ENCODE results near the gene STIL.

STIL gene

GRCh38 chr1:47213230-47213963 is 100.5 kb downstream of the STIL start:
- Histone ChIP-seq H3K4me3 (ENCODE audit: low read depth in 1 of 5, low read length in 5 of 5) (no peak overlapping the region), H3K27ac (ENCODE audit: low read depth, low read length) (no peak overlapping the region), H3K4me1 (ENCODE audit: control insufficient read depth in 5 of 5, insufficient read depth in 5 of 5, low read length in 5 of 5) (peaks cover 5 to 62% (median 13%) of the 10 kb centered on the region in 5 donors), H3K9ac (ENCODE audit: low read length in 5 of 5) (no peak overlapping the region), H3K9me3 (ENCODE audit: control insufficient read depth in 5 of 5, low read length in 5 of 5) (no peaks in the 10 kb centered on the region), H3K36me3 (ENCODE audit: control insufficient read depth in 5 of 5, insufficient read depth in 5 of 5, low read length in 5 of 5) (no peaks in the 10 kb centered on the region), H3K27me3 (ENCODE audit: control insufficient read depth in 5 of 5, insufficient read depth in 4 of 5, low read length in 5 of 5) (peaks cover 0 to 11% (median 4%) of the 10 kb centered on the region in 5 donors)

- peaks cover 0 to 17% (median 4%) of the 10 kb centered on the region in 5 donors for H3K27me3 ChIP-seq (ENCODE audit: control insufficient read depth in 5 of 5, insufficient read depth in 4 of 5, low read length in 5 of 5)
- H3K36me3 ChIP-seq (ENCODE audit: control insufficient read depth in 5 of 5, insufficient read depth in 5 of 5, low read length in 5 of 5) = no peaks in the 10 kb centered on the region
- H3K4me3 ChIP-seq (ENCODE audit: low read depth in 1 of 5, low read length in 5 of 5) = no peak overlapping the region
- H3K4me1 ChIP-seq (ENCODE audit: control insufficient read depth in 5 of 5, insufficient read depth in 5 of 5, low read length in 5 of 5) = peaks cover 5 to 62% (median 13%) of the 10 kb centered on the region in 5 donors
- H3K27ac ChIP-seq (ENCODE audit: low read depth, low read length) = peak overlapping the region; percentile 37
- no peak overlapping the region for H3K9ac ChIP-seq (ENCODE audit: low read length in 5 of 5)
- no peaks in the 10 kb centered on the region for H3K9me3 ChIP-seq (ENCODE audit: control insufficient read depth in 5 of 5, low read length in 5 of 5)
Measured at GRCh38 chr1:47212636-47213229, 101.2 kb downstream of the STIL start.

- H3K9ac ChIP-seq (ENCODE audit: low read length in 5 of 5) = no peak overlapping the region
- H3K4me1 ChIP-seq (ENCODE audit: control insufficient read depth in 5 of 5, insufficient read depth in 5 of 5, low read length in 5 of 5) = peaks cover 5 to 56% (median 13%) of the 10 kb centered on the region in 5 donors
- H3K27me3 ChIP-seq (ENCODE audit: control insufficient read depth in 5 of 5, insufficient read depth in 4 of 5, low read length in 5 of 5) = peaks cover 0 to 18% (median 4%) of the 10 kb centered on the region in 5 donors
- H3K4me3 ChIP-seq (ENCODE audit: low read depth in 1 of 5, low read length in 5 of 5) = peak overlapping the region in 3 of 5 donors; percentile 6 to 26 (median 13)
- H3K9me3 ChIP-seq (ENCODE audit: control insufficient read depth in 5 of 5, low read length in 5 of 5) = no peaks in the 10 kb centered on the region
- no peaks in the 10 kb centered on the region for H3K36me3 ChIP-seq (ENCODE audit: control insufficient read depth in 5 of 5, insufficient read depth in 5 of 5, low read length in 5 of 5)
- H3K27ac ChIP-seq (ENCODE audit: low read depth, low read length) = peak overlapping the region; percentile 37
Measured at GRCh38 chr1:47211796-47212269, 102.1 kb downstream of the STIL start.

- Histone ChIP-seq H3K27ac (ENCODE audit: low read depth, low read length) (no peak overlapping the region), H3K27me3 (ENCODE audit: control insufficient read depth in 5 of 5, insufficient read depth in 4 of 5, low read length in 5 of 5) (peaks cover 0 to 18% (median 4%) of the 10 kb centered on the region in 5 donors), H3K9ac (ENCODE audit: low read length in 5 of 5) (no peak overlapping the region), H3K9me3 (ENCODE audit: control insufficient read depth in 5 of 5, low read length in 5 of 5) (no peaks in the 10 kb centered on the region), H3K4me1 (ENCODE audit: control insufficient read depth in 5 of 5, insufficient read depth in 5 of 5, low read length in 5 of 5) (peaks cover 5 to 46% (median 13%) of the 10 kb centered on the region in 5 donors), H3K36me3 (ENCODE audit: control insufficient read depth in 5 of 5, insufficient read depth in 5 of 5, low read length in 5 of 5) (no peaks in the 10 kb centered on the region), H3K4me3 (ENCODE audit: low read depth in 1 of 5, low read length in 5 of 5) (no peak overlapping the region)
Measured at GRCh38 chr1:47210666-47211065, 103.3 kb downstream of the STIL start.

GRCh38 chr1:47209725-47210325 is 104.1 kb downstream of the STIL start:
- H3K9ac ChIP-seq (ENCODE audit: low read length in 5 of 5) = no peak overlapping the region
- H3K4me3 ChIP-seq (ENCODE audit: low read depth in 1 of 5, low read length in 5 of 5) = no peak overlapping the region
- H3K9me3 ChIP-seq (ENCODE audit: control insufficient read depth in 5 of 5, low read length in 5 of 5) = no peaks in the 10 kb centered on the region
- peaks cover 0 to 18% (median 4%) of the 10 kb centered on the region in 5 donors for H3K27me3 ChIP-seq (ENCODE audit: control insufficient read depth in 5 of 5, insufficient read depth in 4 of 5, low read length in 5 of 5)
- no peaks in the 10 kb centered on the region for H3K36me3 ChIP-seq (ENCODE audit: control insufficient read depth in 5 of 5, insufficient read depth in 5 of 5, low read length in 5 of 5)
- H3K4me1 ChIP-seq (ENCODE audit: control insufficient read depth in 5 of 5, insufficient read depth in 5 of 5, low read length in 5 of 5) = peaks cover 5 to 46% (median 13%) of the 10 kb centered on the region in 5 donors
- no peak overlapping the region for H3K27ac ChIP-seq (ENCODE audit: low read depth, low read length)

- Histone ChIP-seq H3K4me1 (ENCODE audit: control insufficient read depth in 5 of 5, insufficient read depth in 5 of 5, low read length in 5 of 5) (peaks cover 5 to 41% (median 13%) of the 10 kb centered on the region in 5 donors), H3K4me3 (ENCODE audit: low read depth in 1 of 5, low read length in 5 of 5) (no peak overlapping the region), H3K9ac (ENCODE audit: low read length in 5 of 5) (no peak overlapping the region), H3K27ac (ENCODE audit: low read depth, low read length) (no peak overlapping the region), H3K27me3 (ENCODE audit: control insufficient read depth in 5 of 5, insufficient read depth in 4 of 5, low read length in 5 of 5) (peaks cover 0 to 18% (median 4%) of the 10 kb centered on the region in 5 donors), H3K9me3 (ENCODE audit: control insufficient read depth in 5 of 5, low read length in 5 of 5) (no peaks in the 10 kb centered on the region), H3K36me3 (ENCODE audit: control insufficient read depth in 5 of 5, insufficient read depth in 5 of 5, low read length in 5 of 5) (no peaks in the 10 kb centered on the region)
Measured at GRCh38 chr1:47209091-47209490, 104.9 kb downstream of the STIL start.

- Histone ChIP-seq H3K9me3 (ENCODE audit: control insufficient read depth in 5 of 5, low read length in 5 of 5) (no peaks in the 10 kb centered on the region), H3K36me3 (ENCODE audit: control insufficient read depth in 5 of 5, insufficient read depth in 5 of 5, low read length in 5 of 5) (no peaks in the 10 kb centered on the region), H3K4me3 (ENCODE audit: low read depth in 1 of 5, low read length in 5 of 5) (no peak overlapping the region), H3K27ac (ENCODE audit: low read depth, low read length) (no peak overlapping the region), H3K4me1 (ENCODE audit: control insufficient read depth in 5 of 5, insufficient read depth in 5 of 5, low read length in 5 of 5) (peaks cover 5 to 36% (median 13%) of the 10 kb centered on the region in 5 donors), H3K9ac (ENCODE audit: low read length in 5 of 5) (no peak overlapping the region), H3K27me3 (ENCODE audit: control insufficient read depth in 5 of 5, insufficient read depth in 4 of 5, low read length in 5 of 5) (peaks cover 0 to 18% (median 4%) of the 10 kb centered on the region in 5 donors)
Measured at GRCh38 chr1:47208374-47208850, 105.5 kb downstream of the STIL start.

- no peak overlapping the region for H3K4me3 ChIP-seq (ENCODE audit: low read depth in 1 of 5, low read length in 5 of 5)
- H3K27me3 ChIP-seq (ENCODE audit: control insufficient read depth in 5 of 5, insufficient read depth in 4 of 5, low read length in 5 of 5) = peaks cover 0 to 18% (median 4%) of the 10 kb centered on the region in 5 donors
- H3K9ac ChIP-seq (ENCODE audit: low read length in 5 of 5) = no peak overlapping the region
- no peaks in the 10 kb centered on the region for H3K9me3 ChIP-seq (ENCODE audit: control insufficient read depth in 5 of 5, low read length in 5 of 5)
- H3K4me1 ChIP-seq (ENCODE audit: control insufficient read depth in 5 of 5, insufficient read depth in 5 of 5, low read length in 5 of 5) = peaks cover 5 to 31% (median 10%) of the 10 kb centered on the region in 5 donors
- H3K36me3 ChIP-seq (ENCODE audit: control insufficient read depth in 5 of 5, insufficient read depth in 5 of 5, low read length in 5 of 5) = no peaks in the 10 kb centered on the region
- H3K27ac ChIP-seq (ENCODE audit: low read depth, low read length) = no peak overlapping the region
Measured at GRCh38 chr1:47207803-47208373, 106.1 kb downstream of the STIL start.

GRCh38 chr1:47205918-47206317 is 108.0 kb downstream of the STIL start:
- Histone ChIP-seq H3K9ac (ENCODE audit: low read length in 5 of 5) (no peak overlapping the region), H3K27me3 (ENCODE audit: control insufficient read depth in 5 of 5, insufficient read depth in 4 of 5, low read length in 5 of 5) (peaks cover 0 to 18% (median 4%) of the 10 kb centered on the region in 5 donors), H3K4me1 (ENCODE audit: control insufficient read depth in 5 of 5, insufficient read depth in 5 of 5, low read length in 5 of 5) (peaks cover 0 to 12% (median 0%) of the 10 kb centered on the region in 5 donors)

More at GRCh38 chr1:47205918-47206317, 108.0 kb downstream of the STIL start:
- Histone ChIP-seq H3K36me3 (ENCODE audit: control insufficient read depth in 5 of 5, insufficient read depth in 5 of 5, low read length in 5 of 5) (no peaks in the 10 kb centered on the region), H3K9me3 (ENCODE audit: control insufficient read depth in 5 of 5, low read length in 5 of 5) (no peaks in the 10 kb centered on the region), H3K27ac (ENCODE audit: low read depth, low read length) (no peak overlapping the region), H3K4me3 (ENCODE audit: low read depth in 1 of 5, low read length in 5 of 5) (no peak overlapping the region)
